MCF 10A (cell line): ENCODE data around the gene SSTR5. TPM values are rescaled to one million over a fixed set of nuclear protein-coding genes. Genes with fewer than 3 reads are reported as not detected.

Experiments
- BruUV-seq: library from RNA; stranded (reverse); fragments of 400-500 nt; replicated peaks from 2 replicates; lab custom pipeline; 2021; lab: Mats Ljungman, UMichigan
- CTCF ChIA-PET: fragments of 300-600 bp; sonication (Branson Sonifier 250); formaldehyde crosslinking; extraction: SDS; loops from one replicate; lab custom pipeline; 2021; ENCODE audit warnings: antibody characterized with exemption, inconsistent platforms; lab: Yijun Ruan, JAX
- POLR2A ChIA-PET: fragments of 300-600, 350-650 bp; sonication (Branson Sonifier 250); formaldehyde crosslinking; extraction: SDS; loops from one replicate; lab custom pipeline; 2020; ENCODE audit warnings: antibody characterized with exemption, inconsistent platforms; lab: Yijun Ruan, JAX
- DNase-seq: peaks from one replicate; pipeline ENCODE4 v3.0.0-alpha.2; 2018; ENCODE audit not compliant: unreplicated experiment
- H3K27ac Mint-ChIP-seq: one replicate; pipeline ENCODE4 v1.8.0; 2022; ENCODE audit warnings: mild to moderate bottlenecking, low read depth, mixed read lengths; ENCODE audit not compliant: unreplicated experiment
- H3K27me3 Mint-ChIP-seq: one replicate; pipeline ENCODE4 v1.8.0; 2022; ENCODE audit warnings: mixed read lengths; ENCODE audit not compliant: insufficient read depth, unreplicated experiment
- H3K36me3 Mint-ChIP-seq: one replicate; pipeline ENCODE4 v1.8.0; 2022; ENCODE audit warnings: mild to moderate bottlenecking, moderate library complexity, mixed read lengths; ENCODE audit not compliant: insufficient read depth, unreplicated experiment
- H3K4me1 Mint-ChIP-seq: one replicate; pipeline ENCODE4 v1.8.0; 2022; ENCODE audit warnings: mixed read lengths; ENCODE audit not compliant: insufficient read depth, unreplicated experiment
- H3K4me3 Mint-ChIP-seq: one replicate; pipeline ENCODE4 v1.8.0; 2022; ENCODE audit warnings: mild to moderate bottlenecking, moderate library complexity, mixed read lengths; ENCODE audit not compliant: unreplicated experiment
- H3K9me3 Mint-ChIP-seq: one replicate; pipeline ENCODE4 v1.8.0; 2022; ENCODE audit warnings: mixed read lengths; ENCODE audit not compliant: unreplicated experiment
- CTCF ChIP-seq: fragments of 200-600 bp; IDR thresholded peaks from one replicate; pipeline ENCODE4 v1.8.0; 2022; ENCODE audit warnings: antibody characterized with exemption, mild to moderate bottlenecking; ENCODE audit not compliant: unreplicated experiment
- intact Hi-C: fragments of 100-400 bp; cut with micrococcal nuclease; formaldehyde crosslinking; loops from 2 replicates; pipeline ENCODE4 v1.14.1; 2022
- total RNA-seq: library from RNA; stranded (reverse); gene quantifications from 2 replicates; pipeline ENCODE4 v1.2.3, GENCODE V29; 2022

The SSTR5 gene
- total RNA-seq, 1 experiment from 2014 or later = not detected

DNA sequence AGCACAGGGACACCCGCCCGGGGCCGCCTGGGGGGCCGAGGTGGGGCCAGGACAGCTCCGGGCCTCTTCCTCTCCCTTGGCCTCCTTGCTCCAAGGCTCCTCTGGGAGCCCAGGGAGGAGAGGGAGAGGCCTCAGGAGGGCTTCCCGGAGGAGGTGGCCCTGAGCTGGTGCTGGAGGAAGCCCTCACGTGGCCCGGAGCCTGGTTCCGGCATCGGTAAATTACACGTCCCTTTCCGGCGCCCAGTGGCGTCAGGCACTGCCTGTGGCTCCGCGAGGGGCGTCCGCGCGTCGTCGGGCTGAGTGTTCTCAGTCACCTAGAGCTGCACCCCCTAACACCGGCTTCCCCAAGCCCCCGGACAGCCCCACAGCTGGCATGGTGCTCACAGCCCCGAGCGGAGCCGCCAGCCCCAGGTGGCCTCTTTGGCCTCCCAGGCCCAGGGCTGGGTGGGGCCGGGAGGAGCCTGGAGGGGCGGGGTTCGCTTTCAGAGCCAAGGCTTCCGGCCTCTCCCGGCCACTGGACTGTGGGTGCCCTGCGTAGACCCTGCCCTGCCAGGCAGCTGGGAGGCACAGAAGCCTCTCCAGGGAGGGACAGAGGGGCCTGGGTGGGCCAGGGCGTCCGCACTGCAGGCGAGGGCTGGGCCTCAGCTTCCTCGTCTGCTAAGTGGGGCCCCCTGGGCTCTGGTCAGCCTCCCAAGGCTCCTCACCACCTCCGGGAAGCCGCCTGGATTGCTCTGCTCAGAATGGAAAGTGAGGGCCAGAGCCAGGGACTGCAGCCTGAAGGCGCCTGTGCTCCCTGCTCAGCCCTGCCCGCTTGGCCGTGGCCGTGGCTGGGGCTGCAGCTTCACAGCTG lies 27.9 kb upstream of the SSTR5 start:
- no peaks in the 10 kb centered on the region for H3K4me1 Mint-ChIP-seq
- ChIA-PET CTCF (interaction anchor here (0.6 to 1.1 kb wide), 2 partner anchors 13 to 308 kb away, joined by 3 to 4 read pairs; no protein-coding TSS in a partner anchor), POLR2A (interaction anchor here (0.6 kb wide), 1 partner anchor 247 kb away, joined by 3 read pairs; no protein-coding TSS in a partner anchor)
- intact Hi-C loops = no loop called here
- no peak overlapping the region for H3K4me3 Mint-ChIP-seq
- H3K9me3 Mint-ChIP-seq = no peaks in the 10 kb centered on the region
- peaks cover 13% of the 10 kb centered on the region for H3K27me3 Mint-ChIP-seq
- no peaks in the 10 kb centered on the region for H3K36me3 Mint-ChIP-seq
- no peak for DNase-seq
- H3K27ac Mint-ChIP-seq = no peak overlapping the region
- no peak for TF ChIP-seq CTCF
- BruUV-seq = no TSS peak

GRCh38 chr16:1045310-1045992 lies 27.1 kb upstream of the SSTR5 start:
- H3K4me1 Mint-ChIP-seq = no peaks in the 10 kb centered on the region

DNA sequence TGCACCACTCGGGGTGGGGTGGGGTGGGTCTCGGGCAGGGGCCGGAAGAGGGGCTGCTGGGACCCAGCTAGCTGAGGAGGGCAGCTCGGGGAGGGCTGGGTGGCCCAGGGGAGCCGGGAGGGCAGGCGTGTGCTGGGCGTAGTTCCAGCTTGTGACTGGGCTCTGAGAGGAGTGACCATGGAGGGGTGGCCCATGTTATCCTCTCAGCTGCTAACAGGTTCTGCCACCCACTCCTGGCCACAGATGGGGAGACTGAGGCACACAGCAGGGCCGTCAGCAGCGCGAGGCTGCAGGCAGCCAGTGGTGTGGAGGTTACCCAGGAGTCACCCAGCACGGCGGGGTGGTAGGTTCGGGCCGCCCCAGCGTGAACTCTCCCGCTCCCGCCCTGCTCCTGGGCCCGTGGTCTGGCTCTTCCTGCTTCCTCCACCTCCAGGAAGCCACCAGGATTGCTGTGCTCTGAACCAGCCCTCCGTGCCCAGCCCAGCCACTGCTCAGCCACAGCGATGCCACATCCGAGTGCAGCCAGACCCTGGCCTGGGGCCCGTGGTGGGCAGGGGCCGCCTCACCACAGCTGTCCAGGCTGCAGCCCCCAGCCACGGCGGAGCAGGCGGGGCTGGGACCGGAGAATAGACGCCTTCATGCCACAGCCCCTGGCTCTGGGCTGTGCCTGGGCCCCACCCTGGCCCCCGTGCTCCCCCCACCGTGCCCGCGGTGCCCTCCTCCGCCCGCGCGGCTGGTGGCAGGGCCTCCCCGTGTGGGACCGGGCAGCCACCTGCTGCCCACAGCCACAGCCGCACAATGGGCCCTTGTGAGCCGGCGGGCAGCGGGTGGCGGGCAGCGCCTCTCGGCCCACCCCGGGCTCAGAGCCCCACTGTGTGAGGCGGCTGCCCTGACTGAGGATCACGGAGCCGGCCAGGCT lies 26.3 kb upstream of the SSTR5 start:
- ChIA-PET POLR2A (no interaction called here), CTCF (no interaction called here)
- Mint-ChIP-seq H3K4me1 (no peaks in the 10 kb centered on the region), H3K27ac (no peak overlapping the region), H3K9me3 (no peaks in the 10 kb centered on the region), H3K27me3 (peaks cover 13% of the 10 kb centered on the region), H3K4me3 (no peak overlapping the region), H3K36me3 (no peaks in the 10 kb centered on the region)
- intact Hi-C loops = no loop called here
- no TSS peak for BruUV-seq
- DNase-seq = no peak
- TF ChIP-seq CTCF = no peak

More at GRCh38 chr16:1045310-1045992, 27.1 kb upstream of the SSTR5 start:
- Mint-ChIP-seq H3K36me3 (no peaks in the 10 kb centered on the region), H3K4me3 (no peak overlapping the region), H3K27ac (no peak overlapping the region), H3K9me3 (no peaks in the 10 kb centered on the region), H3K27me3 (peaks cover 13% of the 10 kb centered on the region)
- no TSS peak for BruUV-seq
- POLR2A ChIA-PET = no interaction called here
- DNase-seq = no peak
- intact Hi-C loops = no loop called here
- CTCF ChIA-PET = interaction anchor here (1.1 kb wide), 1 partner anchor 309 kb away, joined by 3 read pairs; no protein-coding TSS in a partner anchor
- TF ChIP-seq CTCF = no peak
